OCI-LY7 (cell line): Measurements from ENCODE around the gene C3orf20. TPM values are rescaled to one million over a fixed set of nuclear protein-coding genes. Genes with fewer than 3 reads are reported as not detected.

Source experiments
- BruUV-seq: library from RNA; stranded (reverse); fragments of 400-500 nt; replicated peaks from 2 replicates; lab custom pipeline; 2021; lab: Mats Ljungman, UMichigan
- CTCF ChIA-PET: fragments of 300-600 bp; sonication (Branson Sonifier 250); formaldehyde crosslinking; loops from one replicate; lab custom pipeline; 2022; ENCODE audit warnings: antibody characterized with exemption; ENCODE audit not compliant: unreplicated experiment; lab: Charles Lee
- POLR2A ChIA-PET: fragments of 300-600 bp; sonication (Branson Sonifier 250); formaldehyde crosslinking; loops from one replicate; lab custom pipeline; 2022; ENCODE audit warnings: antibody characterized with exemption; lab: Charles Lee
- DNase-seq: peaks from one replicate; pipeline ENCODE4 v3.0.0-alpha.2; 2015; ENCODE audit warnings: low spot score
- H2AFZ ChIP-seq: fragments of 200-600 bp; sonication (generic), shearing (Covaris generic); 2 replicates; pipeline ENCODE4 v1.6.1; 2014; ENCODE audit warnings: mild to moderate bottlenecking, antibody characterized with exemption, low read length, moderate library complexity
- H3K27ac ChIP-seq: fragments of 200-600 bp; sonication (generic); 2 replicates; pipeline ENCODE4 v1.5.1; 2014; ENCODE audit warnings: mixed run types, low read depth, mild to moderate bottlenecking, moderate library complexity, low read length, inconsistent platforms; ENCODE audit not compliant: poor library complexity, severe bottlenecking
- H3K36me3 ChIP-seq: fragments of 200-600 bp; sonication (generic); 2 replicates; pipeline ENCODE4 v1.6.1; 2014; ENCODE audit warnings: mild to moderate bottlenecking, antibody characterized with exemption, low read length, moderate library complexity, mixed read lengths; ENCODE audit not compliant: insufficient read depth
- H3K4me1 ChIP-seq: fragments of 200-600 bp; sonication (generic); 2 replicates; pipeline ENCODE4 v1.5.1; 2014; ENCODE audit warnings: mild to moderate bottlenecking, low read length; ENCODE audit not compliant: insufficient read depth, poor library complexity, severe bottlenecking
- H3K4me2 ChIP-seq: fragments of 200-600 bp; sonication (generic); 2 replicates; pipeline ENCODE4 v1.6.1; 2014; ENCODE audit warnings: mild to moderate bottlenecking, low read length
- H3K4me3 ChIP-seq: fragments of 200-600 bp; sonication (generic); 2 replicates; pipeline ENCODE4 v1.5.1; 2014; ENCODE audit warnings: mild to moderate bottlenecking, low read depth, low read length; ENCODE audit not compliant: poor library complexity, severe bottlenecking
- H3K79me2 ChIP-seq: fragments of 200-600 bp; sonication (generic); 2 replicates; pipeline ENCODE4 v1.6.1; 2016; ENCODE audit warnings: low read depth, mild to moderate bottlenecking, low read length, moderate library complexity, mixed read lengths; ENCODE audit not compliant: insufficient read depth
- H3K9me2 ChIP-seq: fragments of 200-600 bp; sonication (generic); 2 replicates; pipeline ENCODE4 v1.6.1; 2016; ENCODE audit warnings: mild to moderate bottlenecking, low read length, mixed read lengths; ENCODE audit not compliant: insufficient read depth
- H3K9me3 ChIP-seq: fragments of 200-600 bp; sonication (generic); 2 replicates; pipeline ENCODE4 v1.6.1; 2014; ENCODE audit warnings: mild to moderate bottlenecking, mixed run types, low read length, mixed read lengths
- H4K20me1 ChIP-seq: fragments of 200-600 bp; sonication (generic); 2 replicates; pipeline ENCODE4 v1.6.1; 2014; ENCODE audit warnings: mild to moderate bottlenecking, antibody characterized with exemption, low read length, moderate library complexity, mixed read lengths; ENCODE audit not compliant: insufficient read depth
- EZH2phosphoT487 ChIP-seq: fragments of 200-600 bp; sonication (generic); IDR thresholded peaks from 2 replicates; pipeline ENCODE4 v1.6.1; 2018; ENCODE audit warnings: low read depth, borderline replicate concordance, mild to moderate bottlenecking, mixed run types, antibody characterized with exemption, low read length, moderate library complexity, mixed read lengths
- intact Hi-C: fragments of 100-400 bp; cut with micrococcal nuclease; formaldehyde crosslinking; loops from one replicate; pipeline ENCODE4 v1.10.0; 2022; ENCODE audit not compliant: unreplicated experiment
- total RNA-seq, 2 experiments: library from RNA; depleted of rRNA in 1 of 2; stranded (reverse); fragments of >200 nt in 1 of 2; shearing (Covaris generic) in 1 of 2; gene quantifications; 2 replicates each; pipeline ENCODE4 v1.2.3, GENCODE V29; 2014 to 2022
- TF ChIP-seq, protein P1 (sequence below): fragments of 200-600 bp; sonication (generic); conservative IDR thresholded peaks from 2 replicates; pipeline ENCODE4 v1.5.1; 2014; ENCODE audit warnings: mild to moderate bottlenecking, antibody characterized with exemption, low read length, moderate library complexity, mixed read lengths

C3orf20 gene
- total RNA-seq, 2 experiments from 2014 or later: 2.2 to 2.7 TPM

DNA sequence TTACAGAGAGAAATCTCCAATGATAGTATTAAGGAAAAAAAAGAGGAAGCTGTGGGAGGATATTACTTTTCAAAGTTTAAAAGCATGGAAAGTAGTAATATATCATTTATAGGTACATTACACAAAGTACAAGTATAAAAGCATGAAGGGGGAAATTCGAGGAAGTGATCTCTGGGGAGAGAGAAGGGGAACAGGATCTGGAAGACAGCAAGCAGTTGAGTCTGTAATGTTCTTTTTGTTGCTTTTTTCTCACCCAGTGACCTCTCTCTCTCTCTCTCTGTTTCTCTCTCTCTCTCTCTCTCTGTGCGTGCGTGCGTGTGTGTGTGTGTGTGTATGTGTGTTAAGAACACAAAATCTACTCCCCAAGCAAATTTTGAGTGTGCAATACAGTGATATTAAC lies 10.2 kb downstream of the C3orf20 start:
- H4K20me1 ChIP-seq: no peaks in the 10 kb centered on the region
- DNase-seq: no peak
- ChIA-PET POLR2A (interaction anchor here (0.6 to 0.7 kb wide), 2 partner anchors 93 to 364 kb away, joined by 3 to 4 read pairs; no protein-coding TSS in a partner anchor), CTCF (interaction anchor here (3.1 kb wide), 1 partner anchor 96 kb away, joined by 7 read pairs; no protein-coding TSS in a partner anchor)
- H3K4me2 ChIP-seq: peak overlapping the region; percentile 85
- H2AFZ ChIP-seq: no peak overlapping the region
- no peak overlapping the region for H3K4me3 ChIP-seq
- no peak for TF ChIP-seq EZH2phosphoT487
- TF ChIP-seq, protein P1, sequence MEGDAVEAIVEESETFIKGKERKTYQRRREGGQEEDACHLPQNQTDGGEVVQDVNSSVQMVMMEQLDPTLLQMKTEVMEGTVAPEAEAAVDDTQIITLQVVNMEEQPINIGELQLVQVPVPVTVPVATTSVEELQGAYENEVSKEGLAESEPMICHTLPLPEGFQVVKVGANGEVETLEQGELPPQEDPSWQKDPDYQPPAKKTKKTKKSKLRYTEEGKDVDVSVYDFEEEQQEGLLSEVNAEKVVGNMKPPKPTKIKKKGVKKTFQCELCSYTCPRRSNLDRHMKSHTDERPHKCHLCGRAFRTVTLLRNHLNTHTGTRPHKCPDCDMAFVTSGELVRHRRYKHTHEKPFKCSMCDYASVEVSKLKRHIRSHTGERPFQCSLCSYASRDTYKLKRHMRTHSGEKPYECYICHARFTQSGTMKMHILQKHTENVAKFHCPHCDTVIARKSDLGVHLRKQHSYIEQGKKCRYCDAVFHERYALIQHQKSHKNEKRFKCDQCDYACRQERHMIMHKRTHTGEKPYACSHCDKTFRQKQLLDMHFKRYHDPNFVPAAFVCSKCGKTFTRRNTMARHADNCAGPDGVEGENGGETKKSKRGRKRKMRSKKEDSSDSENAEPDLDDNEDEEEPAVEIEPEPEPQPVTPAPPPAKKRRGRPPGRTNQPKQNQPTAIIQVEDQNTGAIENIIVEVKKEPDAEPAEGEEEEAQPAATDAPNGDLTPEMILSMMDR: no peak
- H3K27ac ChIP-seq: peak overlapping the region; percentile 6
- H3K79me2 ChIP-seq: no peaks in the 10 kb centered on the region
- no peaks in the 10 kb centered on the region for H3K9me2 ChIP-seq
- peaks cover 9% of the 10 kb centered on the region; the same call in 1 of the 2 replicates for H3K9me3 ChIP-seq
- intact Hi-C loops: loop anchor here (5.0 to 10.0 kb wide), 5 partner anchors 77 to 1690 kb away; partner anchors contain the start of gene SLC6A6
- peaks cover 57% of the 10 kb centered on the region for H3K4me1 ChIP-seq
- peaks cover under 1% of the 10 kb centered on the region for H3K36me3 ChIP-seq
- no TSS peak for BruUV-seq

DNA sequence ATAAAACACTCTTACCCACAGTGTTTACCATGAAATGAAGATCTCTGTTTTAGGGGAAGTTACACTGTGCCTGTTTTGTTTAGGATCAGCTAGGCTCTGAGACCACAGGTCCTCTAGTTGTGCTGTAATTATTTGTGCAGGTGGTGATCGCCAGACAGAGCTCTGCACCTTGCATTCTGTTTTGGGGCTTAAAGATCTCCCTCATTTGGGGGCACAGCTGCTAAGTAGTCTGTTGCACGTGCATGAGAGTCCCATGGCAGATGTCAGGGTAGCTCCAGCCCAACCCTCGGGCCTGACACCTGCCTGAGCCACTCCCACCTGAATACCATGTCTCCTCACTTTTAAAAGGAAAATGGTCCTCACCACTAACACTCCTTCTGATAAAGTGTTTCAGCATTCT lies 12.4 kb downstream of the C3orf20 start:
- Histone ChIP-seq H2AFZ (no peak overlapping the region), H3K9me2 (no peaks in the 10 kb centered on the region), H3K79me2 (no peaks in the 10 kb centered on the region), H3K4me3 (peak overlapping the region; percentile 37), H3K9me3 (peaks cover 6% of the 10 kb centered on the region; the same call in 1 of the 2 replicates), H4K20me1 (no peaks in the 10 kb centered on the region), H3K36me3 (peaks cover 4% of the 10 kb centered on the region; the same call in 1 of the 2 replicates), H3K27ac (peak overlapping the region; percentile 91), H3K4me2 (peak overlapping the region; percentile 85), H3K4me1 (peaks cover 77% of the 10 kb centered on the region)
- intact Hi-C loops: loop anchor here (2.0 to 10.0 kb wide), 6 partner anchors 37 to 1687 kb away; partner anchors contain the start of genes CCDC174 and SLC6A6
- DNase-seq: peak; percentile 95
- ChIA-PET CTCF (interaction anchor here (1.2 to 3.1 kb wide), 2 partner anchors 10 to 94 kb away, joined by 6 to 7 read pairs; no protein-coding TSS in a partner anchor), POLR2A (interaction anchor here (0.7 to 3.2 kb wide), 10 partner anchors 9 to 234 kb away, joined by 3 to 14 read pairs (median 4); partner anchors contain the start of gene CCDC174)
- no TSS peak for BruUV-seq
- TF ChIP-seq, protein P1: no peak
- no peak for TF ChIP-seq EZH2phosphoT487

DNA sequence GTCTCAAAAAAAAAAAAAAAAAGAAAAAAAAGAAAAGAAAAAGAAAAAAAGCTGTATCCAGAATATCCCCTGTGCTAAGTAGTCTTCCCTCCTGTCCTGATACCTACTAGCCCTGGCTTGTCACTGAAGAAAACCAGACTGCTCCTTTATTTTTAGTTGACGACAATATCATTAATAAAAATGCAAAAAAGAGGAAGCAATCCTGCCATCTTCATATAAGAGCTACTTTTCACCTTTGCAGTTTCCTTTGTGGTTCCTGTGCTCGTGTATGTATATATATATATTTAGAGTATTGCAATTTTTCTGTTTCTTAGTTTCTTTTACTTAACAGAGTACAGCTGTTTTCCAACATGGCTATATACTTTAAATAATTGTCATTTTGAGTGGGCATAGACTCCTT lies 13.6 kb downstream of the C3orf20 start:
- peak; percentile 77 for DNase-seq
- H3K4me1 ChIP-seq: peaks cover 77% of the 10 kb centered on the region
- no peaks in the 10 kb centered on the region for H3K9me2 ChIP-seq
- peaks cover 16% of the 10 kb centered on the region; the same call in 1 of the 2 replicates for H3K36me3 ChIP-seq
- H4K20me1 ChIP-seq: no peaks in the 10 kb centered on the region
- H3K9me3 ChIP-seq: peaks cover 18% of the 10 kb centered on the region
- intact Hi-C loops: loop anchor here (5.0 to 10.0 kb wide), 5 partner anchors 74 to 1686 kb away; partner anchors contain the start of gene SLC6A6
- peak overlapping the region; percentile 91 for H3K27ac ChIP-seq
- peak overlapping the region; percentile 55 for H3K4me3 ChIP-seq
- ChIA-PET CTCF (interaction anchor here (0.6 to 3.1 kb wide), 3 partner anchors 15 to 1266 kb away, joined by 3 to 7 read pairs (median 3); no protein-coding TSS in a partner anchor), POLR2A (interaction anchor here (0.6 to 3.2 kb wide), 13 partner anchors 8 to 1577 kb away, joined by 3 to 13 read pairs (median 4); partner anchors contain the start of genes CCDC174 and OXNAD1)
- no TSS peak for BruUV-seq
- peak overlapping the region; percentile 85 for H3K4me2 ChIP-seq
- TF ChIP-seq EZH2phosphoT487: no peak
- TF ChIP-seq, protein P1: no peak
- no peaks in the 10 kb centered on the region for H3K79me2 ChIP-seq
- H2AFZ ChIP-seq: no peak overlapping the region
